ENCODE measurements around the gene GARNL3.

GRCh38 chr9:127293328-127293727 is 28.8 kb downstream of the GARNL3 start:
- TF ChIP-seq, protein P1, sequence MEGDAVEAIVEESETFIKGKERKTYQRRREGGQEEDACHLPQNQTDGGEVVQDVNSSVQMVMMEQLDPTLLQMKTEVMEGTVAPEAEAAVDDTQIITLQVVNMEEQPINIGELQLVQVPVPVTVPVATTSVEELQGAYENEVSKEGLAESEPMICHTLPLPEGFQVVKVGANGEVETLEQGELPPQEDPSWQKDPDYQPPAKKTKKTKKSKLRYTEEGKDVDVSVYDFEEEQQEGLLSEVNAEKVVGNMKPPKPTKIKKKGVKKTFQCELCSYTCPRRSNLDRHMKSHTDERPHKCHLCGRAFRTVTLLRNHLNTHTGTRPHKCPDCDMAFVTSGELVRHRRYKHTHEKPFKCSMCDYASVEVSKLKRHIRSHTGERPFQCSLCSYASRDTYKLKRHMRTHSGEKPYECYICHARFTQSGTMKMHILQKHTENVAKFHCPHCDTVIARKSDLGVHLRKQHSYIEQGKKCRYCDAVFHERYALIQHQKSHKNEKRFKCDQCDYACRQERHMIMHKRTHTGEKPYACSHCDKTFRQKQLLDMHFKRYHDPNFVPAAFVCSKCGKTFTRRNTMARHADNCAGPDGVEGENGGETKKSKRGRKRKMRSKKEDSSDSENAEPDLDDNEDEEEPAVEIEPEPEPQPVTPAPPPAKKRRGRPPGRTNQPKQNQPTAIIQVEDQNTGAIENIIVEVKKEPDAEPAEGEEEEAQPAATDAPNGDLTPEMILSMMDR (IDR thresholded peaks at IDR 0.05) = no peak
- TF ChIP-seq POLR2A (IDR thresholded peaks at IDR 0.05; ENCODE audit: low read depth) = no peak
